ENCODE measurements around the gene ZNF511.
A peak's percentile ranks its signal among the peaks of the same experiment; 100 is the strongest.

ZNF511 gene

DNA sequence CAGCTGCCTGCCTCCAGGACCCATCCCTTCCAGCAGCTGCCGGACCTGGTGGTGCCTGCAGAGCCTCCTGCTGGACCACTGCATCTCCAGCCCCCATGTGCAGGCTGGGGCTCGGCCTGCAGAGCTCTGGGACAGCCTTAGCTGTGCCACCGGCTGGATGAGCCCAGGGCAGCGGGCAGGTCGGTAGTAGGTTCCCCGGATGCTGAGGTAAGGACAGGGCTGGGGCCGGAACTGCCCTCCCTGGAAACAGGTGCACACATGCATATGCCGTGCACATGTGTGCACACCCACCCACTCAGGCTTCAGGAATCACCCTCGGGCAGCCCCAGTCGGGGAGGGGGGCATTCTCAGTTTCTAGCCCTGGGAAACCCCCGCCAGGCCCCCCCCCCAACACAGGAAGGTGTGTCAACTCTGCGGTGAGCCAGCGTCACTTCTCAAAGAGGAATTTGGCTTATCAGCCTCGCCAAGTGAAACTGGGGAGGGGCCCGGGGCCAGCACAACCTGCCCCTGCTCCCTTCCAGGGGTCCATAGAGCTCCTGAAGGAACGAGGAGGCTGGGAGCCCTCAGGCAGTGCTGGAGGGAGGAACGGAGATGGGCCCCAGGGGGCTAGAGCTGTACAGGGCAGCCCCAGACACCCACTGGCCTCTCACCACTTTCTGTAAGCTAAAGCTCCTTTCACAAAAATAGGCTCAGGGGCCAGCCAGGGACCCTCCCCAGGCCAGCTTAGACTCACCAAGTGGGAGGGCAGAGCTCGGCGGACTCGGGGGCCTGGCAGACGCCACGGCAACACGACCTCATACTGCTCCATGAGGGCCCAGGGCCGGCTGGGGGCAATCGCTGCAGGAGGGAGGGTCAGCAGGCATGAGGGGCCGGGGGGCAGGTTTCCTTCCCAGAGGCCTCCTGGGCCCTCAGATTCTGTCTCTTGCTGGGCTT, 33.7 kb upstream of the ZNF511 start:
- DNase-seq: no peak

DNA sequence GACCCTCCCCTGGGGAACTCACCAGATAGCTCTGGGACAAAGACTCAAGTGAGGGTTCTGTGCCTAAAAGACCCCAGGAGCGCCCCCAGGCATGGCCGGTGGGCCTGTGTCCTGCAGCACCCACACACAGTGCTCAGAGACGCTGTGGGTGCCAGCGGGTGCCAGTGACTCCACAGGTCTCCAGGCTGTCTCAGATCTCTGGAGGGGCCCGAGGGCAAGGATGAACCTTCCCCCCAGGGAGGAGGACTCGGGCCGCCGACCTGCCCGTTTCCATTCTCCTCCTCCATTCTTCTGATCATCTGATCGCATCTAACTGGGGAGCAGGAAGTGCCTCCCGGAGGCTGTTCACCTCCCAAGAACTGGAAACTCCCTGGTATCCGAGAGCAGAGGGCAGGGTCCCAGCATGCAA, 33.0 kb upstream of the ZNF511 start:
- DNase-seq: peak; percentile 38

DNA sequence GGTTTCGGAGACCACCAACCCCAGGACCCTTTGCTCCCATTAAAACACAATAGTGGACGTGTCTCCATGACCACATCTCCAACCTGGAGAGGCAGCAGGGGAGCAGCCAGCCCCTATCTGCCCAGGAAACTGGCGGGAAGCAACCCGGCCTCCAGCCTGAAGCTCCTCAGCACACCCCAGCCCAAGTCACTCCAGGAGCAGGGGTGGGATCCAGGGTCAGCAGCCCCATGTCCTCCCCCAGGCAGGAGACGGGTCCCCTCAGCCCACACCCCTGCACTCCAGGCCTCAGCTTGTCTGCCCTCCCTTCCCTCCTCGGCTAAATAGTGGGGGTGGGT, 32.6 kb upstream of the ZNF511 start:
- no peak for DNase-seq

DNA sequence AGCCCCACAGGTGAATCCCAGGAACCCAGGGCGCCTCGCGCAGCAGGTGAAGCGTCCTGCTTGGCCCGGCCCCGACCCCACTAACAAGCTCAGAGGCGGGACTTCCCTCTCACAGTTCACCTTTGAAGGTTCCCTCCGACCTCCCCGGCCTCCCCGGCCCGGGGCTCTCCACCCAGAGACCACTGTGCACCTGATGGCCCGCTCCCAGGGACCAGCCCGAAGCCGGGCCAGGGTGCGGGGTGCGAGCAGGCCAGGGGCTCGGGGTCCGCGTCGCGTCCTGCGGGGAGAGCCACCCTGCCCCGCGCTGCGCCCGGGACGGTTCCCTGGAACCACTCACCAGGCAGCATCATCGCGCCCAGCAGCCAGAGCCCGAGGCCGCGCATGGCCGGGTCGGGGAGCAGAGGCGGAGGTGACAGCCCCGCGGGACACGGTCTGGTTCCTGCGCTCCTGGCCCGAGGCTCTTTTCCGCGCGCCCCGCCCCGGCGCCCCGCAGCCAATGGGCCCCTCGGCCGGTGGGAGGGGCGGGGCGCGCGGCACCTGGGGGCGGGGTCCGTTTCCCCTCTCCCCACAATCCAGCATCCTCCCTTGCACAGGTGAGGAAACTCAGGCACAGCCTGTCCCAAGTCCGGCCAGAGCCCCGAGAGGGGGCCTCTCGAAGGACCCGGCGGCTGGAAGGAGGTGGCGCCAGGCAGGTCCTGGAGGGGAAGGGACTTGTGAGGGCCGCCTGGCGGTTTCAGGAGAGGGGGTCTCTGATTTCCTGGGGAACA, 32.1 kb upstream of the ZNF511 start, which contains the start of gene ADAM8:
TSS of gene ADAM8 (minus strand) at position 434 of the 767 bp plus-strand sequence. CDS start at position 383, 51 bp downstream.
- DNase-seq: peak; percentile 51

DNA sequence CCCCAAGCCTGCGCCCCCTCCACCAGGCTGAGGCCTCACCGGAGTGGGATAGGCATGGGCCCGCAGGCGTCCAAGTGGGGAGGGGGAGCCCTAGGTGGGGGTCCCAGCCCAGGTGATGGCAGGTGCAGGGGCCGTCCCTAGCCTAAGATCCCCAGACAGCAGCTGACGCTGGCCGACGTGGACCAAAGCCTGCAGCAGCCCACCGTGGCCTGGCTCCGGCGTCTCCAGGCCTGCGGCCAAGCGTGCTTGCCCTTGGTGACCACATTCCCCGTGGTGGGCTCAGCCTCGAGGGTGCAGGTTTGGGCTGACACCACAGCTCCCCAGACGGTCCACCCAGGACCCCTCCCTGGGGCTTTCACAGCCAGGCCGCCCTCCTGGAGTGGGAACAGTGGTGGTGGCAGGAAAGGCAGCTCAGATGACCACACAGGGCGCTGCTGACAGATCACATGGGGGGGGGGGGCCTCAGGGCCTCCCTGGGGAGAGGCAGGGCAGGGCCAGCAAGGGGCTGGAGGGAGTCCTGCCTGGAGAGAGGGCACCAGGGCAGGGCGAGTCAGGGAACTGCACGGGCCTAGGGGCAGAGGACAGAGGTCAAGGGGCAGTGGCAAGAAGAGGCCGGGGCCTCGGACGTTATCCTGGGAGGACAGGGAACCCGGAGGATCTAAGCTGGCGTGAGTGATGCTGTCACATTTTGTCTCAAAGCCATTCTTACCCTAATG, 31.3 kb upstream of the ZNF511 start:
- DNase-seq: no peak

DNA sequence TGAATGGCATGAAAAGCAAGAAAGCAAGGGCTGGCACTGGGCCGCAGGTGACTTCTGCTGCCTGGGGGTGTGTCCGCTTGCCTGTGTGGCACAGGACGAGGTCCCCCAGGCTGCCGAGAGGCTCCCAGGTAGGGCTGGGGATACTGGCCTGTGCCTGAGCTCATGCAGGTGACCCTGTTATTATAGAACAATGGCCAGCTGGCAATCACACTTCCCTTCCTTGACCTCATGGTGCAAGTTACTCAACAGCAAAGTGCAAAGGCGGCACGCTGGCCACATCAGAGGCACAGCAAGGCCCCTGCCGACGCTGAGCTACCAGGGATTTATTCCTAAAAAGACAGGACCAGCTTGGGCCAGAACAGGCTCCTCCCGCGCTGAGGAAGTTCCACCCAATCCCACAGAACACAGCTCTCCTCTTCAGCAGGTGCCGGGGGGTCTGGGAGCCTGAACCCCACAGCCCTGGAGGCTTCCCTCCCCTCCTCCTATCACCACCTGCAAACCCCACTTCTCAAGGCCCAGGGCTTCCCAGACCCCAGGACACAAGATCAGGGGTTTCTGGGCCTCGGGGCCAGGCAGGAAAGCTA, 30.6 kb upstream of the ZNF511 start:
- DNase-seq: no peak

DNA sequence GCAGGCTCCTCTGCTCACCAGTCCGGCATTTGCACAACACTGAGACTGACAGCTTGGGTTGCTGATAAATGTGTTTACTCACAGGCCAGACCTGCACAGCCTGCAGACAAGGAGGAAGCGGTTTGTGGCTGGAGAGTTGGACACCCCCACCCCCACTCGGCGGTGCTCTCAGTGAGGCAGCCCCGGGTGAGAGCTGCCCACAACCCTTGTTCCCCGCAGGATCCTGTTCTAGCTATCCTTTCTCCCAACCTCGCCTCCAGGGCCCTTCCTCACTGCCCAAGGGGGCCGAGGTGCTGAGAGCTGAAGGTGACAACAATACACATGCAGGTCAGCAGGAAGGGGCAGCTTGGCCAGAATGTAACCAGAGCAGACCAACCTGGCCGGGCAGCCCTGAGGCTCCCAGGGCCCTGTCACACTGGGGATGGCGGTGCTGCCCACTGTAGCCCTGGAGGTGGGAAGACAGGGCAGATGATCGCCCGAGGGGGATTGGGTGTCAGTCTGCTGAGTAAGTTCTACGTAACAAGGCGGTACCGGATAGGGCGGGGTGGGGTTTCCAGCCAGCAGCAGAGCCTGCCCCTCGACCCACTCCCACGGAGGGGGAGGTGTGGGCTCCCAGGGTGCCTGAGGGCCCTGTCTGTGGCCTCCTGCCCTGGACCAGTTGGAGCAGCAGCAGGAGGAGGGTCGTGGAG, 30.0 kb upstream of the ZNF511 start:
- no peak for DNase-seq

DNA sequence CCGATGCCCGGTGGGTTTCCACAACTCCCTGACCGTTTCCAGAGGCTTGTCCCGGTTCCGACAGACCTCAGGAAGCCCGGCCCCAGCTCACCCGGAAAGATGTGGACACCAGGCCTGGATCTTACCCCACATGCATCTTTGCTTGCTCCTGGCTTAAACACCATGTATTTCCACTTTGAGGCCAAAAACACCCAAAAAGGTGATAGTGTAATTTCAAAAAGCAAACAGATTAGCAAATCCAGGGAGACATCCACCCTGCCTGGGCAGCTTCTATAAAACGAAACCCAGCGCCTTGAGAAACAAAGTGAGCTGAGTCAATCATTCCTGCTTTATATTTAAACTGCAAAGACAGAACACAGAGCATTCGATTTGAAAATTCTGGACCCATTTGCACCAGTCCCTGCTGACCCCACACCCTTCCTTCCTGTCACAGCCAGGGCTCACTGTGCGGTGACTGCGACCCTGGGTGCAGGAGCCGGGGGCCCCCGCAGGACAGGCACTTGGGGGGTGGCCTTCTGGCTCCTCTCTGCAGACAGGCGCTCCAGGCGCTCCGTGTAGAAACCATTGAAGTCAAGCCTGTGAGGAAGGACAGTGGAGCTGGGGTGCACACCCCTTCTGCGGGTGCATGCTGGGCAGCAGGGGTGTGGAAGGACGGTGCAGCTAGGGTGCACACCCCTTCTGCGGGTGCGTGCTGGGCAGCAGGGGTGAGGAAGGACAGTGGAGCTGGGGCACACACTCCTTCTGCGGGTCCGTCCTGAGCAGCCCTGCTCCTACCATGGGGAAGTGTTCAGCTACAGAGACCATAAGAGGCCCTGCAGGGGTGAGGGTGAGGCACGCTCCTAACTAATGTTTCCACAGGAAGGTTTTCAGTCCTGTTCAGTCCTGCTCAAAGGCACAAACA, 29.1 kb upstream of the ZNF511 start:
- no peak for DNase-seq

DNA sequence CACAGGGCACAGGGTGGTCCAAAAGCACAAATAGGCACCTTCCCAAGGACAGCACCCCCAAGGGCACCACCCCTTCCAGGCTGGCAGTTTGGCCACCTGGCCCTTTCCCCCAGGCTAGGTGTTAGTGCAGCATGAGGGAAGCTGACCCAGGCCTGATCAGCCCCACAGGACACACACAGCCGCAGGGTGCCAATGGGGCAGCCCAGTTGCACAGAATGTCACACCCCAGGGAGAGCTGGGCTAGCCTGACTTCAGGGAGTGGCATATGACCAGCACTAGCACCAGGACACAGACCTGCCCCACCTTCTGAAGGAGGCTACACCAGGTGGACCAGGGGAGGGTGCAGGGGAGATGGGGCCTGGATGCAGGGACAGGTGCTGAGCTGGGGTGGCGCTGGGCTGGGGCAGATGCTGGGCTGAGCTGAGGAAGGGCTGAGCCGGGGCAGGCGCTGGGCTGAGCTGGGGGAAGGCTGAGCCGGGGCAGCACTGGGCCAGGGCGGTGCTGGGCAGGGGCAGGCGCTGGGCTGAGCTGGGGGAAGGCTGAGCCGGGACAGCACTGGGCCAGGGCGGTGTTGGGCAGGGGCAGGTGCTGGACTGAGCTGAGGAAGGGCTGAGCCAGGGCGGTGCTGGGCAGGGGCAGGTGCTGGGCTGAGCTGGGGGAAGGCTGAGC, 28.2 kb upstream of the ZNF511 start:
- DNase-seq: no peak

DNA sequence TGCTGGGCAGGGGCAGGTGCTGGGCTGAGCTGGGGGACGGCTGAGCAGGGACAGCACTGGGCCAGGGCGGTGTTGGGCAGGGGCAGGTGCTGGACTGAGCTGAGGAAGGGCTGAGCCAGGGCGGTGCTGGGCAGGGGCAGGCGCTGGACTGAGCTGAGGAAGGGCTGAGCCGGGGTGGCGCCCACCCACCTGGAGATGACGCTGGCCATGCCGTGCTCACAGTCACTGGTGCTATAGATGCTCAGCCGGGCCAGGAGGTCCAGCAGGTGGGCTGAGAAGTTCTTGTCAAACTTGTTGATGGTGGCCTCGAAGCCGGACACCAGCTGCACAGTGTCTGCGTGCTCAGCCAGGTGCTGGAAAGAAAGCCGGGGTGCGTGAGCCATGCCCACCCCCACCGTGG, 27.6 kb upstream of the ZNF511 start:
- DNase-seq: no peak

DNA sequence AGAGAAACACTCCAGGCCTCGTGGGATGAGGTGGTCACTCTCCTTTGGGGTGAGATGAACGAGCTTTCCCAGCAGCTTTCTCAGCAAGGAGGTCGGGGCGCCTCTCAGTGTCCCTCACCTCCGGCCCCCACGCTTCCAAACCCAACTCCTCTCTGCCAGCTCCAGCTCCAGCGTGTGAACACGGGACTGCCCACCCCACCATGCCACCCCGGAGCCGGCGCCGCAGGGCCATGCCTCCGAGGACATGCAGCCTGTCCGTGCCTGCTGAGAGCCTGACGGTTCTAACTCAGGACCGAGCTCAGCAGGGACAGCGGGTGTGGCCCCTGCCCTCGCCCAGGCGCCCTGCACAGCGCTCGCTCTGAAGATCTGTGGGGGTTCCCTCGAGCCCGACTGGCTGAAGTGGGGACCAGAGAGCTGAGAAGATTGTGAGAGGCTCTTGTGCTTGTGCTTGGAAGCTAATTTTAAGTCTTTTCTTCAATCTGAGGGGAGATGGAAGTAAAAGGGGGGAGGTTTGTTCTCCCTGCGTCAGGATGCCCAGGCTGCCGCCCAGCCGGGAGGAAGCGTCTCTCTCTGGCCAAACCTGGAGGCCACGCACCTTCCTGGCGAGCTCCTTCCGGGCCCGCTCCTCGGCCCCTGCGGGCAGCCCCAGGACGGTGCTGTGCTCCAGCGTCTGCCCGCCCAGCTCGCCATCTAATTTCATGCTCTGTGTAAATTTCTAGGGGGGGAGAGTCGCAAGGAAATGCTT, 26.9 kb upstream of the ZNF511 start:
- no peak for DNase-seq

DNA sequence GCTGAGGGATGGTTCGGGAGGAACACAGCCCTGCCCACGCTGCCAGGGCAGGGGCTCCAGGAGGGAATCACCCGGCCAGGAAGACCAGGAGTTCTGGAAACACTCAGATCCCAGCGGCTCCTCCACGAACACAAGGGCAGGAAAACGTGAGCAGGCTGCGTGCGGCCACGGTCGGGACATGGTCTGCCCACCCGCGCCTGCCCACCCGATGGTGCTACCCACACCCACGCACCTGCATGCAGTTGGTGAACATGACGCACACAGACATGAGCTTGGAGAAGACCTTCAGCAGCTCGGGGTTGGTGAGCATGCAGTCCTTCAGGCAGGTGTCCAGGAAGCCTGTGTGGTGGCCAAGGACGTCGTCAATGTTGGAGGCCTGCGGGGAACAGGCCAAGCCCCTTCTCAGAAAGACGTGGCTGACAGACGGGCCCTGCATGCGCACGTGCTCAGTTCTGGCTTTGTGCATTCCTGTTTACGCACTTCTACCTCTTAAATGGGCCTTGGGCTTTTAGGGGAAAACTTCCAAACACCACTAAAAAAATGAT, 25.8 kb upstream of the ZNF511 start:
- no peak for DNase-seq

DNA sequence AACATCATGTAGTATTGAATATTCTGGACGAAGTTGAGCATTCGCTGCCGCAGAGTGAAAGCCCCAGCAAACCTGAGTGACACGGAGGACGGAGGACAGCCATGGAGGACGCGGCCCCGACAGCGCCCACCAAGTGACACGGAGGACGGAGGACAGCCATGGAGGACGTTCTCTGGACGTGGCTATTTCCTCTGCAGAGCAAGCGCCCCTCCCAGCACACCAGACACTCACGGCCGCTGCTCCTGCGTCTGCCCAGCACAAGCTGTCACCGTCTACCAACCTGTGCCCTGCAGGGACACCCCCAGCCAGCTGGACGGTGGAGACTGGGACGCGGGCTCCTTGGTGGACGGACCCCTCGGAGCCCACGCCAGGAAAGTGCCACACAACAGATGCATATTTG, 24.8 kb upstream of the ZNF511 start:
- no peak for DNase-seq

DNA sequence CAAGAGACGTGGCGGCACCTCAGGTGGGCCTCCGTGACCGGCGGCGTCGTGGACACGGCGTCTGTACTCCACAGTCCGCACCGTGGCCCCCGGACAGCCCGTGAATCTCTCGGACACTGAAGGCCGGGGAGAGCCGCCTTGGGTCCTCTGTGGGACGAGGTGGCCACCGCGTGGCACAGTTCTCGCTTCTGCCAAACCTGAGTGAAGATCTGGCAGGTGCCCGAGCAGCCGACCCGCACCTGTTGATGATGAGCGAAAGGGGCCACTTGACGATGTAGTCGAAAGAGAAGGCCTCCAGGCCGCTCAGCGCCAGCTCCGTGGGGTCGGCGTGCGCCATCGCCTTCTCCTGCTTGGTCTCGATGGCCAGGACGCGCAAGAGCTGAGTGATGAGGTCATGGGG, 23.5 kb upstream of the ZNF511 start:
- no peak for DNase-seq

DNA sequence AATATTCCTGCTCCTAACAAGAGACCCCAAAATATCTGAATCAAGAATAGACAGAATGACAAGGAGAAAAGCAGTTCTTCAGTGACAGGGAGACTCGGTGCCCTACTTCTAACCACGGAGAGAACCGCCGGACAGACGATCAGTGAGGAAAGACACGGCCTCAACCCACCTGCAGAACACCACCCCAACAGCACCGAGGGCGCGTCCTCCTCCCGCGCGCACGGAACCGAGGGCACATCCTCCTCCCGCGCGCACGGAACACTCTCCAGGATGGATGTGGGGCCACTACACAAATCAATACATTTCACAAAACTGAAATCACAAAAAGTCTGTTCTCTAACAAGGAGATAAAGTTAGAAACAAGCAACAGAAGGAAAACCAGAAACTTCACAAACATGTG, 22.3 kb upstream of the ZNF511 start:
- DNase-seq: no peak

DNA sequence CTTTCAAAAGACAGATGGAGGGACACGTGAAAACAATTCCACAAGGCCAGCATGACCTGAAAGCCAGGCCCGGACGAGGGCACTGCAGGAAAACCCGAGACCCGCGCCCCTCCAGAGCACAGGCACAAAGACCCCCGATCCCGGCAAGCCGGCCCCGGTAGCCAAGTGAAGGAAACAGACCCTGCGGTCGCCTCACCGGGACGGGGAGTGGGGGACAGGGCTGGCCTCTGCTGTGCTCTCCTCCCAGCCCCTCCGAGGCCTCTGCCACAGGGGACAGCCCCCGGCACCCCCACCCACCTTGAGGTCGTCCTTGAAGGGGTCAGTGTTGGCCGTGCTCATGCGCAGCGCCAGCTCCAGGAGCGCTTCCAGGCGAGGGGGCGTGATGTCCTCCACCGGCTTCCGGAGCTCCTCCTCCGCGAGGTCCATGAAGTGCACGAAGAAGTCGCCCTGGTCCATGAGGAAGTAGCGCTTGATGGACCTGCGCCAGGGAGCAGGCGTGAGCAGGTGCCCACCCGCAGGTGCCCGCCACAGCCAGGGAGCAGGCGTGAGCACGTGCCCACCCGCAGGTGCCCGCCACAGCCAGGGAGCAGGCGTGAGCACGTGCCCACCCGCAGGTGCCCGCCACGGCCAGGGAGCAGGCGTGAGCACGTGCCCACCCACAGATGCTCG, 20.7 kb upstream of the ZNF511 start:
- no peak for DNase-seq

DNA sequence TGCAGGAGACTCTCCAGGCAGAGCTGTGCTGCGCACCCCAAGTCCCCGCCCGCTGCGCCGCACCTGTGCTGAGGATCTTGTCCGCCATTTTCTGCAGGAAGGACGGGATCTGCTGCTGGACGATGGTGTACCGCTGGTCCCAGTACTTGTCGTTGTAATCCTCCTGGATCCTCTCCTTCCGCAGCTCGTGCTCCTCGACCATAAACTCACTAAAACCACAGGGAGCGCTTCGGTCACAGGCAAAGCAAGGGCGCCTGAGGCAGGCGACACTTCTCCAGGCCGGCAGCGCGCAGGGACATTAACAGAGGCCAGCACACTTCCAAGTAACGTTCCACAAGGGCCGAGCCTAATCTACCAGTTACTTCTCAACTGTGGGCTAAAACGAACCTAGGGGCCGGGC, 19.0 kb upstream of the ZNF511 start:
- DNase-seq: no peak

DNA sequence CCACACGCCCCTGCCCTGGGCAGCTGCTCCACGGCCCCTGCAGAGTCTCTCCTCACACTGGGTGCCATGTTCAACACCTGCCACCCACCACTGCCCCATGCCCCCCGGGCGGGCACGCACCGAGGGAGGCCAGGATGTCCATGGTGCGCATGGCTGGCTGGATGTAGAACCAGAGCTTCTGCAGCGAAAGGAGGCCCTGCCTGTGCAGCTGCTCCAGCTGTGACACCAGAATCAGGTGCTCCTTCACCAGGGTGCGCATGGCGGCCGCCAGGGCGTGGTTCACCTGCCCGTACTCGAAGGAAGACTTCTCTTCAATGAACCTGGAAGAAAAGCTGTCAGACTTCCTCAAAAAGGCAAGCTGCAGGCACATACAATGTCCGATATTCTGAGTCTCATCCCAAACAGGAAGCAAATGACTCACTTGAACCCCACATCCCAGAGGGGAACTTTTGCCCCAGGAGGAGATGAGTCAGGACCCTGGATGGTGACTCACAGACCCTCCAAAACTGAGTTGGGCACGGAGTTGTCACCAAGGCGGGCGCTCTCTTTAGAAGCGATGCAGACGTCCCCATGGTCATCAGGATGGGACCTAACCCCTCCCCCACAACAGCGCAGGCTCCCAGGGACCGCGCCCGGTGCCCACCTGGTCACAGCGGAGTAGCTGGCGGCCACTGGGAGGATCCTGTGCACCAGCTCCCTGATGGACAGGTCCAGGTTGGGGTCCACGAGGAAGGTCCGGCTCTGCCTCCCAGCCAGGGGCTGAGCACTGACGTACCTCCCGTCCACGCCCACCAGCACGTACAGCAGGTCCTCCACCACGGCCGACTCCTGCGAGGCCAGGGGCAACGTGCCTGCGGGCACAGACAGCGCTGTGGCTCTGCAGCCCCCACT, 15.6 kb upstream of the ZNF511 start:
- DNase-seq: no peak
